GM19099 (cell line): ENCODE measurements around the gene OGFR.

Experiments used
- POLR2A ChIP-seq: IDR thresholded peaks from 3 replicates; pipeline ENCODE4 v1.6.1; 2011; ENCODE audit warnings: low read depth; ENCODE audit not compliant: insufficient read length; ENCODE audit errors: extremely low read depth

The OGFR gene

DNA sequence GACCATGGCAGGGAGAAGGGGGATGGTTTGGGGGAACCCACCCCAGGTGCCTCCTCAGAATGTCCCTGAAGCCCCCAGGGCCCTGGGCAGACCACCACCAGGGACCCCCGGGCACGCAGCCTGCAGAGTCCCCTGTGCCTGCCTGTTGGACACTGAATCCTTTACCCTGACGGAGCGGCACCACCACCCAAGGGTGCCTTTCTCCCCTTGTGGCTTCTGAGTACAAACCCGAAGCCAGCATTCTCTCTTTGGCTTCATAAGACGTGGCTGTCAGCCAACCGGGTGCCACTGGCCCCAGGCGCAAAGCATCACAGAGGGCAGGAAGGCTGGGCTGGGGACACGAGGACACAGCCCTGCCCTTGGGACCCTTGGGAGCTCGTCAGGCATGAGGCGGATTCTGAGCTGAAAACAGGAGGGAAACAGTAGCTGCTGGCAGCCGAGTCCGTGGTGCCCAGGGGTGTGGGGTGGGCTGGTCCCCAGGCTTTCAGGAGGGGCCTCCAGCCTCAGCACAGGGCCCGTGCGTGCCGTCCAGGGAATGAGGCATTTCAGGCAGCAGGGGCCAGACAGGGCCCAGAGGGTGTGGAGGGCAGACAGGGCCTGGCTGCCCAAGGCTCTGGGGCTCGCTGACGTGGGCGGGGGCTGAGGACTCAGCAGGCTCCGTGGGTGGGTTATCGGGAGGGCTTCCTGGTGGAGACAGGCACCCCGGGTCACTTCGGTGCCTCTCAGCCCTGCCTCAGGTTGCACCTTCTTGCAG, 15.8 kb downstream of the OGFR start:
- TF ChIP-seq POLR2A = no peak

DNA sequence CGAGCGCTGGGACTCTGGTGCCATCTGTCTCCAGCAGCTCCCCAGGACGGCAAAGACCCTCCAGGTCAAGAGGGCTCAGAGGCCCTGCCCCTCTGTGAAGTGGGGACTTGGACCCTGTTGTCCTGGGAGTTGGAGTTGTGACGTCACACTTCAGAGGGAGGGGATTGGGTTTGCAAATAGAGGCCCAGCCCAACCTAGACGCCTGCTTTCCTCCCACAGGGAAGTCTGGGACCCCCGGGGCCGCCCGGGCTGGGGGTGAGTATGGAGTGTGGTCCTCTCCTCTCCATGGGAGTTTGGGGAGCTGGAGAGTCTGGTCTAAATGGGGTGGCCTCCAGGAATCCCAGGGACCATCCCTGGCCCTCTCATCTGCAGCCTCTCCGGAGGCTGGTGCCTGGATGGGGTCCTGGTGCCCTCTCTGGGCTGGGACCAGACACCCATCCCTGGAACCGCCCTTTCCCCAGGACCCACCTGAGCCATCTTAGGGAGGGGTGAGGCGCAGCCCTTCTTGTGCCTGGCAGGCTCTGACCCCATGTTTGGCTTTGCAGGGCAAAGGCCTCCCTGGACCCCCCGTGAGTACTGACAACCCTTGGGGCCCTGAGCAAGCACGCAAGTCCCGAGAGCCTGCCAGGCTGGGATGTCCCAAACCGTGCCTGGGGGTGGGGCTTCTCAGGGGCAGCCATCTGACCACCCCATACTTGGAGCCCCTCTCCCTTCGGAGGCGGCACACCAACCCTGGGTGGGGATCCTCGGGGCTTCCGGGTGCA, 16.5 kb downstream of the OGFR start:
- no peak for TF ChIP-seq POLR2A

DNA sequence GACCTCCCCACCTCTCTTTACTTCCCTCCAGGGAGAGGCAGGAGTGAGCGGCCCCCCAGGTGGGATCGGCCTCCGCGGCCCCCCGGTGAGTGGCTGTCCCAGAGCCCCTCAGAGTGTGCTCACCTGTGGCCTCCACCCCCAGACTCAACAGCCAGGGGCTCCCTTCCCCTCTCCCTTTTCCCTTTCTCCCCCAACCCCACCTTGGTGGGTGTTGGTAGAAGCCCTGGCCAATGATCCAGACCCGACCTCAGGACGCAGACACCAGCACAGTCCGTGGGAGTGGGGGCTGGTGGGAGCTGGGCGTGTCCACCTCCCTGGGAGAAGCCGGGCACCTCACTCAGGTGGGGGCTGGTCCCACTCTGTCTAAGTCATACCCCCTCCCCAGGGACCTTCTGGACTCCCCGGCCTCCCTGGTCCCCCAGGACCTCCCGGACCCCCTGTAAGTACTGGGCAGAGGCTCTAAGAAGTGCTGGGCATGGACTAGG, 17.1 kb downstream of the OGFR start:
- TF ChIP-seq POLR2A = no peak

DNA sequence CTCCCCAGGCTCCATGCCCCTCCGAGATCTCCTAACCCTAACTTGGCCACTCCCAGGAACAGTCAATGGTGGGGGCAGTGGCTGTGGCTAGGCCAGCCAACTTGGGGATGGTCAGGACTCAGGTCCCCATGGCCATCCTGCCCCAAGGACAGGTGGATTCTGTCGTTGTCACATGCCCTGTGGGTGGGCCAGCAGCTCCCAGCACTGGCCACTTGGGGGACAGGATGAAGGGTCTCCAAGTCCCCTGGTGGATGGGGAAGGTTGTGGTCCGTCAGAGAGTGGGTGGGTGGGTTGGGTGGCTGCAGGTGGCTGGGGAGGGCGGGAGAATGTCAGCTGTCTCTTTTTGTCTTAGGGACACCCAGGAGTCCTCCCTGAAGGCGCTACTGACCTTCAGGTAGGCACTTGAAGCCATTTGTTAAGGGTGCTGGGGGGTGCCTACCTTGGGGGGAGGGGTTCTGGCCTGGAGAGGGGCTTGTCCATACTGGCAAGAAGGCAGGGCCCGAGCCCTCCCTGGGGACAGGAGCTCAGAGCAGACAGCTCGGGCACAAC, 17.7 kb downstream of the OGFR start:
- no peak for TF ChIP-seq POLR2A

DNA sequence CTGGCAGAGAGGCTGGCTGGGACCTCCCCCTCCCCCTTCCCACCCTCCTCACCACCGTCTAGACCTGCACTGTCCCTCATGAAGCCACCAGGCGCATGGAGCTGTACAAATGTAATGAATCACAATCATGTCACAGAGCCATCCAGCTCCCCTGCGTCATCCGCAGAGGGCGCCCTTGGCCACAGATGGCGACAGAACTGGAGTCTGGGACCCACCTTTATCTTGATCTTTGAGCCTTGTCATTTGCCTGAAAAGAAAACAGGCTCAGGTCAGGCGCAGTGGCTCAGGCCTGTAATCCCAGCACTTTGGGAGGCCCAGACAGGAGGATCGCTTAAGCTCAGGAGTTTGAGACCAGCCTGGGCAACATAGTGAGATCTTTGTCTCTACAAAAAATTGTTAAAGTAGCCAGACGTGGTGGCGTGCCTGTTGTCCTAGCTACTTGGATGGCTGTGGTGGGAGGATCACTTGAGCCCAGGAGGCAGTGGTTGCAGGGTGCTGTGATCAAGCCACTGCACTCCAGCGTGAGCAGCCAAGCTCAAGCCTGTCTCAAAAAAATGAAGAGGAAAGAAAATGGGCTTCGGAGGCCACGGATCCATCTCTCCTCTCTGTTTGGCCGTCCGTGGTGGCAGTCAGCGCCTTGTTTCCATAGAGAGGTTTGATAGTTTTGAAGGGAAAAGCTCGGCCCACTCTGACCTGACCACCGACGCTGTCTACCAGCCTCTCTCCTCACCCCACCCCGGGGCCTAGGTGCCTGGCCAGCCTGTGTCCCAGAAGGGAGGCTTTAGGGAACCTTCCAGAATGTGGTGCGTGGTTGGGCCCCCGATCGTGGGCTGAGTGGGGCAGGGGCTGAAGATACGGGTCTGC, 18.4 kb downstream of the OGFR start:
- no peak for TF ChIP-seq POLR2A

DNA sequence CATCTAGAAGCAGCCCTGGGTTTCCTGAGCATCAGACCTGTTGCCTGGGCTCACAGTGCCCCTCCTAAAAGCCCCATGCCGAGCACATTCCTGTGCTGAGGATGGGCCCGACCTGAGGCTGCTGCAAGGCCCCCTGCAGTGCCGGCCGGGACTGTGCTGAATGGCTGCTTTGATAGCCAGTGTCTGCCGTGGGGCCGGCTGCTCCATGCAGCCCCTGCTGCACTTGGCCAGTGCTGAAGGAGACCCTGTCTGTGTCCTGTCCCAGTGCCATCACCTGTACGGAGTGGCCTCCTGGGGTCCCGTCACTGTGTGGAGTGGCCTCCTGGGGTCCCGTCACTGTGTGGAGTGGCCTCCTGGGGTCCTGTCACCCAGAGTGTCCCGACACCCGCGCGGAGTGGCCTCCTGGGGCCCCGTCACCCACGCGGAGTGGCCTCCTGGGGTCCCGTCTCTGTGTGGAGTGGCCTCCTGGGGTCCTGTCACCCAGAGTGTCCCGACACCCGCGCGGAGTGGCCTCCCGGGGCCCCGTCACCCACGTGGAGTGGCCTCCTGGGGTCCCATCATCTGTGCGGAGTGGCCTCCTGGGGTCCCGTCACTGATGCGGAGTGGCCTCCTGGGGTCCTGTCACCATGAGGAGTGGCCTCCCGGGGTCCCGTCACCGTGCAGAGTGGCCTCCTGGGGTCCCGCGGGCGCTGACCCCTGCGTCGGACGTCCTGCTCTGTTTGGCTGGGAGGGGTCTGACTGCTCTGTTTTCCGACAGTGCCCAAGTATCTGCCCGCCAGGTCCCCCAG, 19.2 kb downstream of the OGFR start:
- no peak for TF ChIP-seq POLR2A

- no peak for TF ChIP-seq POLR2A
Measured at GRCh38 chr20:62824476-62825332, 20.1 kb downstream of the OGFR start.

DNA sequence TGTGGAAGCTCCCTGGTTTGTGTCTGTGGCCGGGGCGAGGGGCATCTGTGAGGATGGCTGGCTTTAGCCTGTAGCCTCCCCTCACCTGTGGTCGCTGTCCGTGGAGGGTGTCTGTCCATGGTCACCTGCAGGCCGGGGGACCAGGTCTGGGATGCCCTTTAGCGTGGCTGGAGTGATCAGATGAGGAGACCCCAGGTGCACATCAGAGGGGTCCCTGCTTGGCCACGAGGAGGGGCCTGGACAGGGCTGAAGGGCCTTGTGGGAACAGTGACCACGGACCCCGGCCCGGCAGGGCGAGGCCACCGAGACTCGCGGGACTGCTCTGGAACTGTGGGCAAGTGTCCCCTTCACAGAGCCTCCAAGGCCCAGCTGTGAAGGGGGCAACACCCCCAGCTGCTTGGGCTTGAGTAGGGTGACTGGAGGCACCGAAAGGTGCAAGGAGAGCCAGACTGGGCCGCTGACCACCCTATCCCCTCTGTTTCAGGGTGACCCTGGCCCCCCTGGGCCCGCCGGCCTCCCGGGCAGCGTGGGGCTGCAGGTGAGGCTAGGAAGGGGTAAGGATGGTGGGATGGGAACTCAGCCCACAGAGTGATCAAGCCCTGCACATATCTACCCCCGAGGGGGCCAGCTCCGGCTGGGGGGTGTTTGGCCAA, 20.8 kb downstream of the OGFR start:
- no peak for TF ChIP-seq POLR2A

GRCh38 chr20:62825986-62826645, 21.5 kb downstream of the OGFR start:
- no peak for TF ChIP-seq POLR2A

GRCh38 chr20:62826646-62827310, 22.1 kb downstream of the OGFR start:
- no peak for TF ChIP-seq POLR2A

DNA sequence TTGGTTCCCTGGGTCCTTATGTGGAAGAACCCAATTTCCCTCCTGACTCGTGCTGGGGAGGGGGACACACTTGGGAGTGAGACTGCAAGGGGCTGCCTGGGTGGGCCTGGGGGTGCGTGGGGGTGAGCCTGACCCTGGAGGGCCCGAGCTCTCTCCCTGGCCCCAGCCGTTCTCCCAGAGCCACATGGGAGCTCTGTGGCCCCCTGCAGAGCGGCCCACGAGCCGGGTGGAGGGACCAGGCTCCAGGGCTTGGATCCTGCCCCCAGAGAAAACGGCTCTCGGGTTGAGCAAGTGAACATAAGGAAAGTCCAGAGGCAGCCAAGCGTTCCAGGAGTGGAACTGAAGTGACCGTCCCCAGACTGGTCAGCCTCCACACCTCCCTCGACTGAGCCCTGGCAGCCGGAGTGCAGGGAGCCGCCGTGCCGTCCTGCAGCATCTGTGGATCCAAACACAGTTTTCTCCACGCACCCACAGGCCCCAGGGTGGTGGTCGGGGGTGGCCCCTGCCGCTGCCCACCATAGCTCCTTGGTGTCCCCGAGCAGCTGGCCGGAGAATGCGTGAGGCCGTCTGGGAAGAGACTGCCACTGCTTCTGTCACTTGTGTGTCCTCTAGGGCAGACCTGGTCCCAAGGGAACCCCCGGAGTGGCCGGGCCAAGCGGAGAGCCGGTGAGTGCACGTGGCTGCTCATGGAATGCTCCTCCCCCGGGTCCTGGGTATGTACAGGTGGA, 22.8 kb downstream of the OGFR start:
- TF ChIP-seq POLR2A = no peak

GRCh38 chr20:62828051-62828450, 23.4 kb downstream of the OGFR start:
- TF ChIP-seq POLR2A = no peak
